Measurements from ENCODE around the gene USP48.

USP48 gene

DNA sequence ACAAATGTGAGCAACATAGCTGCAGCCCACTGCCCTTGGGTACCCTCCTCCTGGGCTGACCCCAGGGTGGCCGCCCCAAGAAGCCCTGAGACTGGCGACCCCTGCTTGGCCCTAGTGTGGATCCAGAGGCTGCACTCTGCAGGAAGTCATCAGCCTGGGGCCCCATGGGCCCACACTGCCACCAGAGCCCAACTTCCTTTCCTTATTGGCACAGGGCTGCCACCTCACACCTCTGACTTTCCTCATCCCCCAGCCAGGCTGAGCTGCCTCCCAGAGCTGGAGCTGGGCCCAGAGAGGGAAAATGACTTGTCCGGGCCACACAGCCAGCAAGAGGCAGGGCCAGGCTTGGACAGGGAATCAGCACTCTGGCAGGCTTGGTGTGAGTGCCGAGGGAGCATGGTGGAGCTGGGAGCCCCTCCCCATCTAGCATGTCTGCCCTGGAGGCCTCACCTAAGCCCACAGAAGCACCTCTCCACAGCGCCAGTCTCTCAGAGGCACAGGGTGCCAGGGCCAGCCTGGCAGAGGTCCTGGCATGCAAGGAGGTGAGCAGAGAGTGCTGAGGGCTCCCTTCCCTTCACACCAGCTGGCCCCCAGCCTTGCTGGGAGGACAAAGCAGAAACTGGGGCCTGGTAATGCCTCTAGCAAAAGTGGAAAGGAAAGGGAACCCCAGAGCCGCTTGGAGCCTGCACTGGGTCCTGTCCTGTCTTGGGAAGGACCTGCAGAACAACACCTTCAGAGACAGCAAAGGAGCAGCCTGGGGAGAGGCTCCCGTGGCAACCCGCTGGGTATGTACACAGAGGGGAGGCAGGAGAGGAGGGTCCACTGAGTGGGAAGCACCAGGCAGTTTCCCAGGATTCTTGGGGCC, 117.0 kb downstream of the USP48 start:
- DNase-seq: no peak

DNA sequence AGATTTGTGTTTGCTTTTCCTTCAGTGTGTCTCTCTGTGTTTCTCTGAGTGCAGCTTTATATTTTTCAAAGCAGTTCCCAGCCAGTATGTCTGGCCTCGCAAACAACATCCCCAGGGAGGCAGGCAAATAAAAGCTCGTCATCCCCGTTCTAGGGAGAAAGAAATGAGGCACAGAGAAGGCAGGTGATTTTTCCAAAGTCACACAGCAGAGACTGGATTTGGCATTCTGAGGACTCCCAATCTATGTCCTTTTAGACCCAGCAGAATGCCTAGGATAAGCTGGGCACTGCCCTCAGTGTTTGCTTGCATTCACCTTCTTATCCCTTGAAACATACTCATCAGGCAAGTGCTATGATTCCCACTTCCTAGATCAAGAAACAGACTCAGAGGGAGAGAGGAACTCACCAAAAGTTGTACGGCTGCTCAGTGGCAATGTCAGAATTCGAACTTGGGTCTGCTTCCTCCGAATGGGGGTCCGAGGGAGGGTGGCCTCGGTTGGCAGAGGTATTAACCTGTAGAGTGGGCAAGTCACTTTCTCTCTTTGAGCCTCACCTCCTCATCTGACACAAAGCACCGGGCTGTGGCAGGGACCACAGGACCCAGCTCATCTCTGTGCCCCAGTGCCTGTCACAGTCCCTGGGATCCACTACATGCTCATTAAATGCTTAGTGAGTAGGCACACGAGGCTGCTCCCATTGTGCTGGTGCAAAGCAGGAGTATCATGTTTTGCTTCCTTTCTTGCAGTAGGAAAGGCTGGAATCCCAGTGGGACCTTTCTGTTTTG, 118.0 kb downstream of the USP48 start:
- DNase-seq: no peak

DNA sequence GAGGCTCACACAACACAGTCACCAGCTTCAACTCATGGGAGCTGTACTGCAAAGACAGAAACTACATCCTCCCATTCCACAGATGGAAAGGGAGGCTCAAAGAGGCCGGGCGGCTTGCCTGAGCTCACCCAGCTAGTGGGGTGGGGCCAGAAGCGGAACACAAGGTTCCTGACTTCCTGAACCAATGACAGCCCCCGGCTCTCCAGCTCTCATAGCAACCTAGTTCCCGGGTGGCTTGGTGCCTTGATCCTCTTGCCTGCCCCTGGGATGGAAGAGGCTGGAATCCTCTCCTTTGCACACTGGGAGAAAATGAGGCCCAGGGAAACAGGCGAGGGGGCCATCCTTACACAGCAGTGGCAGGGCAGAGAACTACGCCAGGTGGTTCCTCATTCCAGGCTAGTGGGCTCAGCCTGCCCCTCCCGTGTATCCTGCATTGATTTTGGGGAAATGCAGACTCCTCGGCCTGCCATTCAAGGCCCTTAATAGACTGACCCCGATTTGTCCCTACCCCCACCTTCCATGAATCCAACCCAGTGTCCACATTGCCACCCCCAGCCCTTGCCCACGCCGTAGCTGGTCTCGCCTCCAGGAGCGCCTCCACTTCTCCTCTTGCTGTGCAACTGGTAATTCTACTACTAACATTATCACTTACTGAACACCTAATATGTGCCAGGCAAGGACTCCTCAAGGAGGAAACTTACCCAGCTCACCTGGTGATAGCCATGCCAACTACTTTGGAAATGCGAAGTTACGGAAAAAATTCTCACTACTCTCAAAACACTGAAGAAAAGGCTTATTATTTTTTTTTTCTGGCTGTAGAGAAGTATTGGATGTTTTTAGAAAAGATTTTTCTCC, 118.8 kb downstream of the USP48 start:
- DNase-seq: no peak

DNA sequence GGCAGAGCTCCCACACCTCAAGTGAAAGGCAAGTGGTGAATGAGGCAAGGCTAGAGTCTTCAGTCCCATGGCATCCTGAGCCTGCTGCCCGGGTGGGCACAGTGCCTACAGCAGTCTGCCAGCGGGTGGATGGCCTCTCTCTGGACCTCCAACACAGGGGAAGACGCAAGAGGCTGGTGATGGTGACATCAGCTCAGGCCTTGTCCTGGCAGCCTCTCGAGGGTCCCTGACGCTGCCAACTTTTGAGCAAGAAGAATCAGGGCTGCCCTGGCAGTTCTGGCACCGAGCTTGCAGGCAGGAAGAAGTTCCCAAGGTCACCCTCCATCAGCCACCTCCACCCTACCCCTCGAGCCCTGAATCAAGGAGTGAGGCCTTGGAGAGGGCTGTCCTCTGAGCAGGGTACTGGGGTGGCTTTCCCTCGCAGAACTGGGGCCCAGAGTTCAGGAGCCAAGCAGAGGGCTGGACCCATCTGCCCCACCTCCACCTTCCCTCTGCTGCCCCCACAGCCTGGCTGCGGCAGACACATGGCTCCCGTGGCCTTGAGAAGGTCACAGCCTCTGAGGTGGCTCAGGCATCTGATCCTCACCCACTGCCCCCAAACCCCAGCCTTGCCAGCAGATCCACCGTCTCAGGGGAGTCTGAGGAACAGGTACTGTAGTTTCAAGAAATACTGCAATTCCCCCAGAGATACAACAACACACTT, 119.5 kb downstream of the USP48 start:
- no peak for DNase-seq

DNA sequence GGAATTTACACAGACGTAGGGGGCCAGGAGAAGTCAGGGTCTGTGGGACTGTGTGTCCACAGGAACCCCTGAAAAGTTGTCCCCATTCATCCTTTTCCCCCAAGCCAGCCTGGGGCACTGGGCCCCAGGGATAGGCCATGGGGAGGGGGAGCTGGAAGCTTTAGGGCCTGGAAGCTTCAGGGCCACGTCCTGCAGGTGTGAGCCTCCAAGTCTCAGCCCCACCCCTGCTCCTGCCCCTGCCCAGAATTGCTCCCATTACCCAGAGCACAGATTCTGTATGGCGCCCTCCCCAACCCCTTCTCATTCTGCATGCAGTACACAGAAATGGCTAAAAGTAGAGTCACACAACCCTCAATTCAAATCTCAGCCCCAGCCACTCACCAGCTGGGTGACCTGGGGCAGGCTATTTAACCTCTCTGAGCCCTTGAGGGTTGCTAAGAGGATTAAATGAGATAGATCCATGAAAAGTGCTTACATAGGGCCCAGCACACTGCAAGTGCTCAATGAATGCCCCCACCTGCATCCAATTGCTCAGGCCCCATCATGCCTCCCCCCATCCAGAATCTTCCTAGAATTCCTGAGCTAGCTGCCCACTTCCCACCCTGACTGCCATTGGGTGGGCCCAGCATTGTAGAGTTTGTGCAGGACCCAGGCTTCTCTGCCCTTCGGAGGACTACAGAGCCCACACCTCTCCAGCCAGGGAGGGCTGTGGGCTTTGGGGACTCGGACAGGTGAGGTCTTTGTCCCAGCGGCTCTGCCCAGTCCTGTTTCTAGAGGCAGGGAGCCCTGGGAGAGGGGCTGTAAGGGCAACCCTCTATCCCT, 120.3 kb downstream of the USP48 start:
- DNase-seq: no peak

DNA sequence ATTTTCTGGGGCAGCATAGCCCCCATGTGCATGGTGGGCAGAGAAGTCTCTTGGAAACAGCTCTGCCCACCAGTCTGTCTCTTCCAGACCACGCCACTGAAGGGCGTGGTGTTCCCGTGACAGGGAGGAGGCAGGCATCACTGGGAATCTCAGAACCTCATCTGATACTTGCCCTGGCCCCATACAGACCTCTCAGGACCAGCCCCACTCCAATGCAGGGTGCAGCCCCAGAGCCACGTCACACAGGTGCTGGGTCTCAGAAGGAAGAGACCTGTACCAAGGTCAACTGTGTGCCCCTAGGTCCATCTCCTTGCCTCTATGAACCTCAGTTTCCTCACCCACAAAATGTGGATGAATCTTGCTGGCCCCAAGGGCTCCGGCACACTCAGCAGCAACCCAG, 121.1 kb downstream of the USP48 start:
- DNase-seq: no peak

DNA sequence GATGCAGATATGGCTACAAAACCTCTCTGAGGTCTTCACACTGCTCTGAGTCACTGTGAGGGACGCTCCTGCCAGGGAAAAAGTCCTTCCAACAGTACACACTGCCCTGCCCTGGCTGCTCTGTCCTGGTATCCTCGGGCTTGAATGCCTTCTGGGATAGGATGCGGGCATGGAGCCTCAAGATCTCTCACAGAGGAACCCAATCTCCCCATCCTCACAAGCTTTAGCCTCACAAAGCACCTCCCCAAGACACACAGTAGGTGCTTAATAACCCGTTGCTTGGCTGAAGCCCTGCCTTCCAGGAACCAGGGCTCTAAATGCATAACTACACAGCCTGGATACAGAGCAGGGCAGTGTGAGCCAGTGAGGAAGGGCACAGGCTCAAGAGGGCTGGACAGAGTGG, 123.0 kb downstream of the USP48 start:
- no peak for DNase-seq

DNA sequence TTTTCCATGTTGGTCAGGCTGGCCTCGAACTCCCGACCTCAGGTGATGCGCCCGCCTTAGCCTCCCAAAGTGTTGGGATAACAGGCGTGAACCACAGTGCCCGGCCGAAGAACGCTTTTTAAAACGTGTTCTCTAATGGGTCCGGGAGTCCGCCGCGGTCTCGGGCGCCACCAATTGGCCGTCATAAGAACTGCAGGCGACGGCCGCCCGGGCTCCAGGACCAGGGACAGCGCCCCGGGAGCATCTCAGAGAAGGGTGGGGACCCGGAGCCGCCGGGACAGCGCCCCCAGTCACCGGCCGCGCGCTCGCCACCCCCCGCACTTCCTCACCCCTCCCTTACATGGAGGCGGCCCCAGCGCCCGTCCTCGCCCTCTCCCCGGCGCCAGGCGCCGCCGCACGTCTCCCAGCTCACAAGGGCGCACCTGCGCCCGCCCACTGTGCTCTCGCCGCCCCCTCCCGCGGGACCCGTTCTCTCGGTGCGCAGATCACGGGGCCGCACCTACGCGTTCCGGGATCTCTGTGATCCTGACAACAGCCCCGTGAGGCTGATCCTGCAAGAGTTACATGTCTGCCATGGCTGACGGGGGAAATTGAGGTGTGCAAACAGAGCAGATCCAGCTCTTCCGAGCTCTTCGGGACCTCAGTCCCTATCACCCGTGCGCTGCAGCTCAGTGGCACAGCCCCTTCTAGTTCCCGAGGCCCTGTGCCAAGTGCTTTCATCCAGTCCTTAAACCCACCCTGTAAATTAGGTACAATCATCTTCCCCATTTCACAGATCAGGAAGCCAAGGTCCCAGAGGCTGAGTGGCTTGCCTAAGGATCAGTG, 123.6 kb downstream of the USP48 start:
- DNase-seq: peak; percentile 40

DNA sequence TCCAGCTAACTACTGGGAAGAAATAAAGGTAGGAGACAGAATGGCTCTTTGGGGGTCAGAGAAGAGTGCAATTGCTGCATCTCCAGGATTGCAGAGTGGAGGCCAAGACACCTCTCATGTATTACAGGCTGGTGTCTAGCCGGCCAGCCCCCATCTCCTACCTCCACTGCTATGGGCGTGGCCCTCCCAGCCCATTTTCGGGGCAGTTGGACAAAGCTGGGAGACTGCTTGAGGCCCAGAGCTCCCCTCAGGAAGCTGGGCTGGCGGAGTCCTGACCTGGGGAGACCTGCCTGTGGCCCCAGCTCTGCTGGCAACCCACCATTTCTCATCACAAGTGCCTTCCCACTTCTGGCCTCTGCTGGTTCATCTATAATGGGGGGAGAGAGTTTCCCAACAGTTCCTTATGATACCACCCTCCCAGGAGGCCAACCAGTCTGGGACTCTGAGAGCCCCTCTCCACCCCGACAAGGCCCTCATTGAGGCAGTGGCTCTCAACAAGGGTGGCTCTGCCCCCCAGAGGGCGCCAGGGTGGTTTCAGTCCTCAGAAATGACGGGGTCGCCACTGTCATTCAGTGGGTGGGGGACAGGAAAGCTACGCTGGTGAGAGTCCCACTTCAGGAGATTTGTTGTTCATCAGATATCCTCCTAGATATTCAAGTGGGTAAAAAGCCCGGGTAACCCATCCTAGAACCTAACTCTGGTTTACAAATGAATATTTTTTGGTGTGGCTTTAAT, 125.3 kb downstream of the USP48 start:
- DNase-seq: no peak

DNA sequence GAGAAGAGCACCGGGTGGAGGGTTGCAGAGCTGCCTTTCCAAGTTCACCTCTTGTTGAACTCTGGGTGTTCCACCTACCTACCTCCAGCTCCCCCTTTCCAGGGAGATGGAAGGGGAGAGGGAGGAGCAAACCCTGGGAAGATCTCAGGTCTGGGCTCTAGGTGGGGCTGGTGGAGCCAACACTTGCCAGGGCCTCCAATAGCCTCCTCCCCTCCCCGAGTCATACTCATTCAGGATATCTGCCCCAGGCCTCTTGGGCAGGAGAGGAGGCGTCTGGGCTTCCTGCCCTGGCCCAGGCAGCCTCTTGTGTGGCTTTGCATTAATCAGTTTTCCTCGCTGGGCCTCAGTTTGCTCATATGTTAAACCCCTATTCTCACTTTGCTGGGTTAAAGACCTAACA, 127.2 kb downstream of the USP48 start:
- no peak for DNase-seq

DNA sequence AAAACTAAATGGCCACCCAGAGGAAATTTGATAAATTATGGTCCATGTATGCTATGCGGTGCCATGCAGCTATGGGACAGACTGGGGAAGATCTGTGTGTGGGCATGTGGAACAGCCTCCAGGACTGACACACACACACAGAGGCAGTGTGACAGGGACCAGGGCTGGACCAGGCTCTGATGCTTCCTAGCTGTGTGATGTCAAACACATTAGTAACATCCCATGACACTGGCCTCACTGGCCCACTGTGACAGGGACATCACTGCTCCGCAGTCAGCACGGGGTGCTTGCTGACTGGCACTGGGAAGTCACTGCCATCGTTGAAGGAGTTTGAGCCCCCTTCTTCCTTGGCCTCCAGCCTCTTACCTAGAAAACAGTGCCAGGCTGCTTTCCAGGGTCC, 127.7 kb downstream of the USP48 start:
- DNase-seq: no peak

DNA sequence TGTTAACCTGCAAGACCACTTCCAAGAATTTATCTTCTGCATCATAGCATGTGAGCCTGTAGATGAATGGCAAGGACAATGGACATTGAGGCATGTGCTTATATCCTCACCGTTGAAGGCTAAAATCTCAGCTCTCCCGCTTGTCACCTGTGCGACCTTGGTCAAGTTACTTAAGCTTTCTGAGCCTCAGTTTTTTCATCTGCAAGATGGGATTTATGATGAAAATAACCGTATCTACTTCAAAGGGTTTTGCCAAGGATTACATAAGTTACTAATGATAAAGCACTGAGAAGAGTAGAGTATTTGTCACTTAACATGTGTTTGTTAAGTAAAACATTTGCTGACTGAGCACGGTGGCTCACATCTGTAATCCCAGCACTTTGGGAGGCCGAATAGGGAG, 128.7 kb downstream of the USP48 start:
- DNase-seq: no peak

DNA sequence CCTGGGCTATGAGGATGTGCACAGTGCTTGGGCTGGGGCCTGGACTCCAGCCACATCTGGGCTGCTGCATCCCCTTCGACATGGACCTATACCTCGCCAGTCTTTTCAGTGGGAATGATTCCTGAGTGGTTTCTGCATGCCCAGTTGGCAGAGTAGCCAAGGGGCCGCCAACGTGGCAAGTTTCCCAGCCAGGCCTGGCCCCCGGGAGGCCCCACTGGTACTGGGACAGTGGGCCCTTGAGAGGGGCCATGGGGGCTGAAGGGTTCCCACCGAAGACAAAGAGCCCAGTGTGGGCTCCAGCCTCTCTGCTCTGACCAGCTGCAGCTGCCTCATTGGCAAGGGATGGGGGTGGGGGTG, 129.2 kb downstream of the USP48 start:
- no peak for DNase-seq

DNA sequence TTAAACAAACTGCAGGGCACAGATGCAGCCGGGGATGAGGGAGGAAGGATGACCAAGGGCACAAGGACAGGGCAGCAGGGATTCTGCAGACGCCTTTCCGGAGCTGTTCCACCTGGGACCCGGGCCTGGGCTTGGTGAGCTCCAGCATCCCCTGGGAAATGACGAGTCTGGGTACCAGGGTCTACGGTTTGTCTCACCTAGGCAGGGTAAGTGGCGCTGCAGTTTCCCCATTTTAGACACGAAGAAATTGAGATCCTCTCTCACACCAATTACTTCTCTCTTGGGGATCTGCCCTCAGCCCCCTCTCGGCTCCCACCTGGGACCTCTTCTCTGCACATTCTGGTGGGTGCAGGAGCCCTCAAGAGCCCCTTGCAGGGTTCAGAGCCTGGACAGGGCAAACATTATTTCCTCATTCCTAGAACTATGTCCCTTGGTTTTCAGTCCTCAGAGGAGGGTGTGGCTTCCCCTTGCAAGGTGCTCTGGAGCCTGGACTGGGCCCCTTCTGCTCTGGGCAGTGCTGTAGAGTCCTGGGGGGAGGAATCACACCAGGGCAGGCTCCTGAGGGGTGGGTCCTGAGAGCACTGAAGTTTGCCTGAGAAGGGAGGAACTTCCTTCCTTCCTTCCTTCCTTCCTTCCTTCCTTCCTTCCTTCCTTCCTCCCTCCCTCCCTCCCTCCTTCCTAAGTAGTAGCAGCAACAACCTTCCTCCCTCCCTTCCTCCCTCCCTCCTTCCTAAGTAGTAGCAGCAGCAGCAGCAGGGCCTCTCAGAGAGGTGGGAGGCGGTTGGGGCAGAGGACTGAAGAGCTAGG, 129.8 kb downstream of the USP48 start:
- DNase-seq: no peak

DNA sequence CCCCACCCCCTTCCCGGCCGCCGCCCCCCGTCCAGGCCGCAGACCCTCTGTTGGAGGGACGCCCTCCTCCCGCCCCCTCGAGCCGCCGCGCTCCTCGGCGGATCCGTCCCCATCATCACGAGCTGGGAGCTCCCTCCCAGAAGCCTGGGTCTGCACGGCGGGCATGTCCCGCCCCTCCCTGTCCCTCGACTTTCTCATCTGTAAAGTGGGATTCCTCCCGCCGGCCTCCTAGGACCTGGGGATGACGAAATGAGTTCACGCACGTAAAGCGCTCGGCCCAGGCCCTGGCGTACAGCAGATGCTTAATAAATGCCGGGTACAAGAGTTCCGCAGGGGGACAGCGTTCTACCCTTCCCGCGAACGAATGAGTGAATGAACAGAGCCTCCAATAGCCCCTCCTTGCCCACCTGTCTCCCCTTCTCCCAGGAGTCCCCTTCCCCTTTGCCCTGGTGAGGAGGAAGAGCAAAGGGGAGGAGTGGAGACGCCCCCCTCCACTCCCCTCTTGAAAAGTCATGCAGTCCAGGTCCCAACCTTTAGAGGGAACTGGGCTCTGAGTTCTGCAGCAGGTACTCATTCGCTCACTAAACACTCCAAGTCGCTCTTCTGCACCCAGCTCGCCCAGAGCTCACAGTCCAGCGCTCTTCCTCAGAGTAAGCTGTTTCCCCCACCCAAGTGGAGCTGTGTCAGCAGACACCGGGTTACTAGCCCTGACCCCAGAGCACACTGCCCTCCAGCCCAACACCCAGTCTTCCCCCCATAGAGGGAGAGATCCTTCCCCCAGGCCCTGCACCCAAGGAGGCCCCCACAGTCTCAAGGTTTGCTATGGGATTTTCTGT, 130.6 kb downstream of the USP48 start:
- no peak for DNase-seq

DNA sequence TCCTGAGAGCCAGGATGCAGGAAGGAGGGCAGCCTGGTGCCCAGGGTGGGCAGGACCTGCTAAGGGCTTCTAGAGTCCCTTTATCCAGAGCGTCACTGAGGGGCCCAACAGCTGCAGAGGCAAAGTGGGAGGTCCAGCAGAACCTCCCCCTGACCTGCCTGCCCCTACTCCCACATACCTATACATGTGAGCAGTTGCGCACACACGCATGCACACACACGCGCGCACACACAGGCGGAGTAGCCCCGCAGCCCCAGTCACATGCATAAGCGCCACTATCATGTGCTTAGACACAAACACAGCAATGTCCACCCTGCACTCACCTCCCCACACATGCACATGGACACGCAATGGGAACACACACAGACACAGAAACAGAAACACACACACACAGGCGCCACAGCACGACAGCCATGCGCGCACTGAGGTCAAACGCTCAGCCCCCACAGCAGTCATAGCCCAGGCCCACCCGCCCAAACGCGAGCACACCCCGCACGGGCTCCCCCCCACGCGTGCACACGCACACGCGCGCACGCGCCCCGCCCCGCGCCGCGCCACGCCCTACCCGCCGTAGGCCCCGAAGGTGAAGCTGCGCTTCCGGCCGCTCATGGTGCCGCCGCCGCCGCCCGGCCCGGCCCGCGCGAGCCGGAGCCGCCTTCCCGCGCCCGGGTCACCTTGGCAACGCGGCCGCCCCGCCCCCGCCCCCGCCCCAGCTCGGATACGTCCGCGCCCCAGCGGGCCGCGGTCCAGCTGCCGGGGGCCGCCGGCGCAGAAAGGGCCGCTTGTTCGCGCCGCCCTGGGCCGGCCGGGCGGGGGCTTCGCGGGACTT, 131.5 kb downstream of the USP48 start:
- DNase-seq: no peak

DNA sequence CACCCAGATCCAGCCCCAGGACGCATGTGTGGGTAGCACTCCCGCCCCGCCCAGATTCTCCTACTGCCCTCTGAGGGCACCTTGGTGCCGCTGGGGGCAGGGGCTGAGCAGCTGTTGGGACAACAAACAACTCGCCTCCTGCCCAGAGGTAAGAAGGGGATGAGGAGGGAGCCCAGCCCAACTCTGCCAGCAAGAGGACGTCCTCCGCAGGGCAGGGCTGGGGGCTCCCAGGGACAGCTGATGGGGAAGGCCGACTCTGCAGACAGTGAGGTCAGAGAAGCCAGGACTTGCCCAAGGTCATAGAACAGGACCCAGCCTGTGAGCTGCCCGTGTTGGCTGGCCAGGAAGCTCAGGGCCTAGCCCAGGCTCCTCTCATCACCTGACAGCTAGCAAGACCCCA, 132.5 kb downstream of the USP48 start:
- no peak for DNase-seq
